Measurements from ENCODE around the gene IZUMO1. TPM values are rescaled to one million over a fixed set of nuclear protein-coding genes. Genes with fewer than 3 reads are reported as not detected.

IZUMO1 gene
- total and polyA plus RNA-seq, 2 donors (not counting 3 experiments of a cell fraction or from before 2014, with no cell fraction given), result 0.18 to 1.2 TPM

GRCh38 chr19:48742096-48742495, 4.6 kb downstream of the IZUMO1 start:
- no peak overlapping the region for H2AFZ ChIP-seq (ENCODE audit: low read depth, low read length)
- intact Hi-C loops (cut with micrococcal nuclease), result no loop called here
- peaks cover 27% of the 10 kb centered on the region for H3K4me1 ChIP-seq (ENCODE audit: control insufficient read depth, extremely low read depth, insufficient read depth, low read length)
- no peak overlapping the region for H3K4me3 ChIP-seq (replicated peaks in 1 of 3; ENCODE audit: insufficient read depth in 1 of 3, low read depth in 1 of 3, low read length in 3 of 3)
- H3K4me2 ChIP-seq (ENCODE audit: insufficient read depth, low read length), result no peak overlapping the region
- peaks cover 27% of the 10 kb centered on the region for H3K79me2 ChIP-seq (ENCODE audit: control insufficient read depth, insufficient read depth, low read length)
- no peaks in the 10 kb centered on the region for H3K9me3 ChIP-seq (replicated peaks; ENCODE audit: control insufficient read depth, insufficient read depth, low read length)
- H3K27me3 ChIP-seq (ENCODE audit: control insufficient read depth in 2 of 2, insufficient read depth in 2 of 2, low read length in 2 of 2), result no peaks in the 10 kb centered on the region
- H3K9ac ChIP-seq (replicated peaks; ENCODE audit: extremely low read depth, insufficient read depth, low read length), result no peak overlapping the region
- POLR2A ChIA-PET, result interaction anchor here (1.2 kb wide), 1 partner anchor 17 kb away, joined by 3 read pairs; no protein-coding TSS in a partner anchor
- no peaks in the 10 kb centered on the region for H3K36me3 ChIP-seq (ENCODE audit: control insufficient read depth in 2 of 2, extremely low read depth in 1 of 2, insufficient read depth in 2 of 2, low read length in 2 of 2)
- no TSS peak for BruUV-seq (replicated peaks)
- H4K20me1 ChIP-seq (replicated peaks; ENCODE audit: control insufficient read depth, extremely low read depth, insufficient read depth, low read length), result peaks cover 5% of the 10 kb centered on the region
- no peaks in the 10 kb centered on the region for H3K9me1 ChIP-seq (replicated peaks; ENCODE audit: control insufficient read depth, extremely low read depth, insufficient read depth, low read length)
- TF ChIP-seq GATA2 (IDR thresholded peaks at IDR 0.05; ENCODE audit: insufficient read depth, insufficient read length, low read depth, low read length) (no peak), MAX (IDR thresholded peaks at IDR 0.05; ENCODE audit: insufficient read depth, insufficient read length) (no peak), EZH2 (IDR thresholded peaks at IDR 0.05; ENCODE audit: borderline replicate concordance, low read depth, low read length, severe bottlenecking) (no peak), JUN (IDR thresholded peaks at IDR 0.05; ENCODE audit: borderline replicate concordance, insufficient read depth, insufficient read length, low read depth) (no peak), FOS (IDR thresholded peaks at IDR 0.05; ENCODE audit: borderline replicate concordance, insufficient read depth, low read length) (no peak), CTCF (IDR thresholded peaks at IDR 0.05; ENCODE audit: extremely low read depth in 1 of 2, insufficient read depth in 1 of 2, low read depth in 1 of 2, low read length in 2 of 2) (no peak), MYC (IDR thresholded peaks at IDR 0.05; ENCODE audit: low read depth, low read length) (no peak), POLR2AphosphoS5 (IDR thresholded peaks at IDR 0.05; ENCODE audit: insufficient read depth, low read depth, low read length) (no peak), POLR2A (IDR thresholded peaks at IDR 0.05; ENCODE audit: low read depth, low read length) (no peak)
- FAIRE-seq (no peak), DNase-seq (ENCODE audit: low read depth, low spot score) (no peak)
- CTCF ChIA-PET, result no interaction called here
- no peak overlapping the region for H3K27ac ChIP-seq (ENCODE audit: insufficient read depth, low read depth, low read length)
- dilution Hi-C loops (cut with MboI; ENCODE audit: extremely low pct_ligation_motif_present, low sequenced_read_pairs), result no loop called here

All from endothelial cell of umbilical vein (primary cell).